NCI-H128 (cell line): Measurements from ENCODE around the gene CTNNA3.

Experiments
- DNase-seq: peaks from one replicate; lab custom pipeline; 2025; ENCODE audit not compliant: unreplicated experiment; lab: John Stamatoyannopoulos, UW

CTNNA3 gene

DNA sequence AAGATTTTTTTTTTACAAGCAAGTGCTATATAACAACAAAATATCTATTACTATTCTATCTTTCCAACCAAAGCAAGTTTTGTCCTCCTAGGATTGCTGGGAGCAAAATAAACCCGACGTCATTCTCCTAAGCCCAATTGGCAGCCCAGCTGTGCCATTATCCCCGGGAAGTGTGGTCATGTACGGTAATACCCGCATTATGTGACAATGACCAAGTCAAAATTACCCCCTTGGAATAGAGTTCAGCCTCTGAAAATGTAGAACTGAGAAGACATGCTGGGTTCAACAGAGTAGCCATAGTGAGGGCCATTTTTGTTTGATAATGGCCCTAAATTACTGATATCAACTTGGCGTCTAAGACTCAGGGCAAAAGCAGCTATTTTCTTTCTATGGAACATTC is 554.7 kb downstream of the CTNNA3 start:
- DNase-seq = no peak

DNA sequence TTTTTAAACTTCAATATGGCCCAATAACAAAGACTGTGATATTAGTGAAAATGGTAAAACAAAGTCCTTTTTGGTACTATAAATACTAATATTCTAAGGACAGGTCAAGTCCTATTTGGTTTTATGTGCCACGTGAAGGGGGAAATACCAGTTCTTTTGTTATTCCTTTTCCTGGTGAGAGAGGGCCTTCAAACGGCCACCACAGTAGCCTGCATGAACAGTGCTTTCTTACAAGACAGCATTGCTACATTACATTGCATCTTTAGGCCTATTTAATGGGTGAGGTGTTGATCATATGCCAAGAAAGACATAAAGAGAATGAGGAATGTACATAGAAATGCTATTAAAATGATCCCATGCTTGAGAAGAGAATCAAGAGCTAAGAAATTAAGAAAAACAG is 555.4 kb downstream of the CTNNA3 start:
- no peak for DNase-seq

DNA sequence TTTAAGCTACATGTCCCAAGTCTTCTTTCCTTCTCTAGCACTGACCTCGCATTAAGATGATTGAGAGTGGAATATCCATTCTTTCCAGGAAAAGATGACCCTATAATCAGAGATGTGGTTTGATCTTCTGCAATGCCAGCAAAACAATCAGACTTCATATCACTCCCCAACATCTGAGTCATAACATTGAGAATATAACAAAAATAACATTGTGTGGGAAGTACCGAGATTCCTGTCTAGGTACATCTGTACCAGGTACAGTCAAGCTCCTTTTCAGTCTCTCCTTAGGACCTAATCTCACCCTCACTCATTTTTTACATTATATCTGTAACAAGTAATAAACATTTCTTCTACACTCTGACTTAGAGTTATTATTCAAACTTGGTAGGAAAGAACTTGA is 568.6 kb downstream of the CTNNA3 start:
- no peak for DNase-seq

DNA sequence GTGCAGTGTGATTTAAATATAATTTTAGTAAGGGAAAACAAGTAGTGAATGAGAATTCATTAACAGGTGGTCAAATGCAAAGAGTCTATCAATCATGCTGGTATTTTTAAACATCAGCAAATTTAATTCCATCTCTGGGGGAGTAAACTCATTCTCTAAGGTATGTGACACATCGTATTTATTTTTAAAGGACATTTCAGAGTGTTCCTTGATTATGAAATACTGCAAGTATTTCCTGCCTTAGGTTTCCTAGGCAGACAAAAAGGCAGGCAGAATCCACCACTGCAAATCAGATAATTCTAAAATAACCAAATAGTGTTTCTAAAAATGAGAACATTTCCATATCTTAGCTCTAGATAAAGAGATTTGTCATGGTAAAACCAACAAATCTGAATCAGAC is 576.3 kb downstream of the CTNNA3 start:
- DNase-seq = no peak

DNA sequence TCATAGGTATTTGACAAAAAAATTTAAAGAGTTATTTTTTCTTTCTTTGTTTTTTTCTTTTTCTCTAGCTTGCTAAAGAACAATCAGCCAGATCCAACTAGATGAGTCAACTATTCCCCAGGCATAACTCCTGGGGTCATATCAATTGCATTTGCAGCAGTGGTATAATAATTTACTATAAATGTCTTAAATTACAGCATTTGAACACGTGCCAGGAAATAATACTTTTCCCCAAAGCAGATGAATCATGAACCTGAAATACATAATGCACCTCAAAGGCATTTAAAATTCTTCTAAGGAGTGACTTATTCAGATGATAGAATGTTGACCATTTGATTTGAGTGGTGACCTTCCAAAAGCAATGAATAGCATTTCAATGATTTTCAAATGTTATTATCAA is 580.0 kb downstream of the CTNNA3 start:
- DNase-seq = no peak

DNA sequence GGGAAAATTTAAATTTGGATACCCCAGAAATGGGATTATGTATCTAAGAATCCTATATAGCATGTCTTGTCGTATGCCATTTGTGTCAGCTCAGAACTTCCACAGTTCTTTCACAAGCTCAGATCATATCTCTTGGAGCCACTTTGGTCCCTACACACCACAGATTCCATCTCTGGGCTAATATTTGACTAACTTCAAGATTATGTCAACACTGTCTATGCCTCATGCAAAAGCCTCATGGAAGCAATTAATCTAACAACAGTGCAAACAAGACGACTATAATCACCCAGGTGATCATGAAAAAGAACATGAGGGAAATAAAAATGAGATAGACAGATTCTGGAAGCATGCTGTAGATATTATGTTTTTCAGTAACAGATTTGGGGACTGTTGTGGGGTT is 581.0 kb downstream of the CTNNA3 start:
- no peak for DNase-seq

DNA sequence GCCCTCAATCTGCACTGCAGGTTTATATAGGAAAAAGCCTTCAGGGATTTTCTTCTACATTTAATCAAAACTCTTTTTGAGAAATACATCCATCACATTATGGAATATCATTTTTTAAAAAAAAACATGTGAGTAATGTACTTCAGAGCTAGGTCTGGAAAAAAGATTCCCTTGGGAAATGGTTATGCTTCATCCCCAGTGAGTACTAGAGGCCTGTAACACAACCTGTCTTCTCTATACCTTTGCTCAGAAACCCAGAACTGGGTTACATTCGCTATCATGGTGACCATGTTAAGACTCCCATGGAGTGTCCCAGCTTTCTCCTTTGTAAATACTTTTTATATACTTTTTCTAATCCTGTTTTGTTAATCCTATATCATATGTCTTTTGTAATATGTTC is 583.2 kb downstream of the CTNNA3 start:
- DNase-seq = no peak

DNA sequence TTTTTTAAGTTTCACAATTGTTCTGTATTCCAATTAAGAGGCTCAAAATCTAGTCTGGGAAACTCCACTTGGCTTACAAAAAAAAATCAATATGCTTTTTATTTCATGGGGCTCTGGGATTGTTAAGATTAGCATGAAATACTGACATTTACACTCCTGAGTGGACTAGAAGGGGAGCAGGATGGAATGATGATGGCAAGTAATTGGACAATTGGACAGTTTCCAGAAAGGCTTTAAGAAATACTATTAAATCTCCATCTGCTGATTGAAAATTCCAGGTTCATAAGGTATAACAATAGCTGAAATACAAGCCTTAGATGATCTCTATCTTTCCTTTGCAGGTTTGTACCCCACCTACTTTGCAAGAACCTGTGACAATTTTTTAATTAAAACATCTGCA is 585.7 kb downstream of the CTNNA3 start:
- no peak for DNase-seq

DNA sequence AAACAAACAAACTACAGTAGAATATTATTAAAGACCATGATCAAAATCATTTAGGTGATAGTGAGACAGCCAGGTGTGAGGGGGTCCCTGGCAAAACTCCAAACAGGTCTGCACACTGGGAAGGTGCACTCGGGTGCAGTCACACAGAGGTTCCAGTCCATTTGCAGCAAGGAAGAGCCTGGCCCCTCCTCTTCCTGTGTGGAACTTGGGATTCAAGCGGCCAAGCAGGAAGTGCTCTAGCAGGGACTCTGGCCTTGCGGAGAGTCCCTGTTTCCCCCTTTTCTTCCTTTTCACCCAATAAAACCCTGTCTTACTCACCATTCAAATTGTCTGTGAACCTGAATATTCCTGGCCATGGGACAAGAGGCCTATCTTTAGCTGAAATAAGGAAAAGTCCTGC is 588.3 kb downstream of the CTNNA3 start:
- DNase-seq = no peak

DNA sequence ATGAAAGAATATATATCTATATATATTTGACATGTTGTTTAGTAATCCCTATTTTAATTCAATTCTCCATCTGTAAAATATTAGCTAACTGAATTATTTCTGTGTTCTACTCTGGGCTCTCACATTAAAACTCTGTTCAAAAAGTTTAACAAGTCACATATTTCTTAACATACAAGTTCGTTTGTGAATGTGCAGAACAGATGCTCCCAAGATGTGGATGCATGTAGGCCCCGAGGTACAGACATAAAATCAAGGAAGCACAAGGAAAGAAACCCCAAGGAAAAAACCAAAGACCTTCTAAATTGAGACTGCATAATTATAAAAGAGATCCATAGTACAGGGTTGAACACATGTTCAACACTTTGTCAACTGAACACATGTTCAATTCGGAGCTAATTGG is 595.0 kb downstream of the CTNNA3 start:
- DNase-seq = no peak

DNA sequence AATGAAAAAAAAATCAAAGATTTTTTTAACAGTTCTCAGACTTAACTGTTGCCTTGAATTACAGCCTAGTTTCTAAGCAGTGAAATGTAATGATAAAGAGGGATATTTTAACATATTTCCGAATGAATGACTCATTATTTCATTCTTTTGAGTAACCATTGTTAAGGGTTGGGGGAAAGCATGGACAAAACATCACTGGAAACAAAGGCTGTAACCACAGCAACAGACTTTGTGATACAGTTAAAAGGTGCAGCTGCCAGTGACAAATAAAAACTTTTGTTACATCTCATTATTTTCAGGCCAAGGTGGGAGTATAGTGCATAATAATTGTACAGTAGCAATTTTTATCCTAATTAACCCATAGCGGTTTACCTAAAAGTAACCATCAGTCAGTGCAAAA is 597.5 kb downstream of the CTNNA3 start:
- no peak for DNase-seq

DNA sequence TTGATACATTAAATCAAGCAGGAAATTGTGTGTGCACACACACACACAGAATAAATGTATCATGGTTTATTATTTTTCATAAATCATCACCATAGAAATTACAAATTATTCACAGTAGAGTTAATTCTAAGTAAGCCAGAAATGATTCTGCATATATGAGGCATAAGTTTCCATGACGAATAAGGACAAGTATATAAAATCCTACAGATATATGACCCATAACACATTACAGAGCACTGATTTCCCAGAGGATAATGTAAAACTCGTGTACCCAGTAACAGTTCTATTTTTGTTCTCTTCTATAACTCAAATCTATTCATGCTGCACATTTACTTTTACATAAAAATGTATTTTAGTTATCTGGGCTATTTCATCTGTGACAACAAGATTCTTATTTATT is 600.5 kb downstream of the CTNNA3 start:
- no peak for DNase-seq

DNA sequence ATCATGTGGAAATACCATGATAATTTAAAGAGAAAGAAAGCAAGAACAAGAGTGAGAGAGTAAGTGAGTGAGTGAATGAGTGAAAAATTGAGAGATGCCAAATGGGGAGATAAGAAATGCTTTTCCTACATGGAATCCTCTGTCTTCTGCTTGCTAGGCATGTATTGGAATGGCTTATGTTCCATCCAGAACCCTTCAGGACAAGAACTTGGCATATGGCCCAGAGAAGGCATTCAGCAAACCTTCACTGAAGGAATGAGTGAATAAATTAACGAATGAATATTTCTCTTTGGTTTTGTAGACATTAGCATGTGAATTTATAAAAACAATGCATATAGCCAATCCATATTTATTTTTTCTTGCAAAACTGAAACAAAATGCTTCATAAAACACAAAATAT is 608.0 kb downstream of the CTNNA3 start:
- no peak for DNase-seq

DNA sequence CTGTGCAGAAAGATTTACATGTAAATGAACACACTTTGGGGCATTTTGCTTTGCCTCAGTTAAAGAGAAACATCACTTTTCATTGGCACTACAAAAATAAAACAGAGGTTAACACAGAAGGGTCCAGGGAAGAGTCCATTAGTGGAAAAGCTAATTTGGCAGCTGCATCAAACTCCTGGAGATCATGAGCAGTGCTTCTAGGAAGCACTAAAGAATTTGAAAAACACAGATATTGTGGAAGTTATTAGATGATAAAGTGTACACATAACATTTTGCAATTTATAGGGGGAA is 608.9 kb downstream of the CTNNA3 start:
- DNase-seq = no peak

DNA sequence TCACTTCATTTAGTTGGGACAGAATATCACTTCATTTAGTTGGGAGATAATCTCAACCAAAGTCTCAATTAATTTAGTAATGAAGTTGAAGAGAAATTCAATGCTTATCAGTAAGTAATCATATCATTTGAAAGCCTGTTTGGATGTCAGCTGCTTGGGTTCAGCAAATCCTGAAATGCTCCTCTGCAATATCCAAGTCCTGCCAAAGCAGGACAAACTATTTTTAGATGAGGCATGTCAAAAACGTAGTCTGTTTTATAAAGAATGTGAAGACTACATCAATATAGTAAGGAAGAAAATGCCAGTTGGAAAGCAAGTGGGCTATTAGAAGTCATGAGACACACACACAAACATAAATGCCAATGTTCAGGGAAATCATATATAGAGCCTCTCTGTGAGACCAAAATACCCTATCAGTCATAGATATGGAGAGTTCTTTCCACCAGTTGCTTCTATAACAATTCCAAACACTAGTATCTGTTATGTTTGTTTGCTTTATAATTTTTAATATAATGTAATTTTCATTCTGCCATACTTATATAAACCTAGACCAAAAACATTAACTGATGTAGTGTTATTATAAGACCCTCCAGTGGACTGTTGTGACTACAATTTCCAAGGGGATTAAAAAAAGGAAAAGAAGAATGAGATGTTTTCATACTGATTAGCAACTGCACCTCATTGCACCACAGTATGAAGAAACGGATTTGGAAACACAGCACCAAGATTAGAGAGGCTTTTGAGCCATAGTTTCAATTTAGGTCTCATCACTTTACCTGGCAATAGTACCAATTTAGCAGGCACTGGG is 609.5 kb downstream of the CTNNA3 start:
- no peak for DNase-seq

DNA sequence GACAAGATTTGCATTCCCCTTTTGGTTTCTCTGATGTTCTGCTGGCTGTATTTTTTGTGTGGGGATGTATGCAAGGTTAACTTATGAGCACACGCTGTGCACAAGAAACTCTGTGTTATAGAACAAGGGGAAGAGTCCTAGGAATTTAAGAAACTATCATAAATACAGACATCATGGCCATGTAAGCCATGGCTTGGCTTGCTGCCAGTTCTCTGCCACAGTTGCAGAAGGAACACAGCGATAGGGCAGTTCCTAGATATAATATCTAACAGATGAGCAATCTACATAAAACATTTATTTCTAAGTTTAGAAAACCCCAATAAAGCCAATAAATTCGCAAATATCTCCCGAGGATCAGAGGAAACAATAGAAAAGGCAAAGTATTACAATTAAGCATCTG is 616.9 kb downstream of the CTNNA3 start:
- no peak for DNase-seq

DNA sequence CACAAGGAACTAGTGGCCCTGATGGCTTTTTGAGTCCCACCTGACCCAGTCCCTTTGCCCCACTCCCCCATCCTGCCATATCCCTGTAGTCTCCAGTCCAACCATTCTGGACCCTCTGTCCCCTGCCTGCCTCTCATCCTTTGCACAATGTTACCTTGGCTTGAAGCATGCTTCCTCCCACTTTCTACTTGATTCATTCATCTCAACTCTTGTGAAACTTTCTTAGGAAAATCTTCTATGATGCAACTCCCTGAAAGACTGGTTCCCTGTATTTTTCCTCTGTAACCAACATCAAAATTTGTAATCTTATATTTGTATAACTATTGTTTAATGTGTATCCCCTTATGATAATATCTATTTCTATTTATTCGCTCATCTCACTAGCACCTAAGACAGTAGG is 618.6 kb downstream of the CTNNA3 start:
- DNase-seq = no peak

DNA sequence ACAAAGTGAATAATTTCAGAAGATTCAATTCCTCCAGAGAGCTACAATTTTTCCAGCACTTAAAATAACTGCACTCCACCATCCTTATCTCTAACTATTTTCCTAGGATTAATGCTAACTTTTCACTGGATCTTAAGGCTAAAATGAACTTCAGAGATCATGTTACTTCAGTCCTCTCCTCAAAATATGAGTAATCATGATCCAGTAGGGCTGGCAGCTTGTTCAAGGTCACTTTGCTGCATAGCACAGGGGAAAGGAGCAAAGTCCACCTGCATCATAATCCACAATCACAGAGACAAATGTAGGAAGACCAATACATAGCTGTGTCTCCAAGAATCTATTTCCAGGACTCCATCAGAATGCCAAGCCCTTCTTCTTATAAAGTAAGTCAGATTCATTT is 619.9 kb downstream of the CTNNA3 start:
- no peak for DNase-seq

DNA sequence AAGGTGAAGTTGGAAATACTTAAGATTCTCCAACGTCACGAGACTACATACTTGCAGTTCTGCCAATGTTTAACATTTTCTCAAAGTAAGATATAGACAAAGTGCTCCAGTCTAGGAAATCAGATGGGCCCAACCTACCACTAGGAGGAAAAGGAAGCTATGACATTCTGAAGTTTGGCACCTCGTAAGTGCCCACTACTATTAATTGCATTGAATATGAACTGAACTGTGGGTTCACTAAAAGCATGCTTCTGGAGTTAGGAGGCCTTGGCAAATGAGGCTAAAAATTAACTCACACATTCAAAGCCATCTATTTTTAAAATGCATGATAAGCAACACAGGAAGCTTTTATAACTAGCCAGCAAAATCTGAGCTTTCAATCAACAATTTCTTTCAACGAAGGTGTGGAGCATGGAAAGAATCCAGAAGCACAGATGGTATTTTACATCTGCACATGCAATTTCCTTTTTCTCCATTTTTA is 620.5 kb downstream of the CTNNA3 start:
- DNase-seq = no peak

DNA sequence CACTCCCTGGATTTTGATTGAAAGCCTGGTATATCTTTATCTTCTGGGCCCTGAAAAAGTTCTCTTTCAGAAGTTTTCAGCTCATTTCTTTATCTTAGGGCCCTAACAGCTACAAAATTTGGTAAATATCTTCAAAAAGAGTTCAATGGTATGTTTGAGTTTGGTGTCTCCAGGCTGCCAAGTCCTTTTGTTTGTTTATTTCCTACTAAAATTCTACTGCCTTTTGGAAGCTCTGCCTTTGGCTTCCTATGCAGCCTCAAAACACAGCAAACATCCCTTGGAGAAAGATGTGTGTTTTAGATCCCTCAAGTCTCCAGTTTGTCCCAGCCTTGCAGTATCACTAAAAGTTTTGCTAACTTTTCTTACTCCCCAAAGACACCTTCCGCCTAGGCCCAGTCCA is 623.3 kb downstream of the CTNNA3 start:
- DNase-seq = no peak

DNA sequence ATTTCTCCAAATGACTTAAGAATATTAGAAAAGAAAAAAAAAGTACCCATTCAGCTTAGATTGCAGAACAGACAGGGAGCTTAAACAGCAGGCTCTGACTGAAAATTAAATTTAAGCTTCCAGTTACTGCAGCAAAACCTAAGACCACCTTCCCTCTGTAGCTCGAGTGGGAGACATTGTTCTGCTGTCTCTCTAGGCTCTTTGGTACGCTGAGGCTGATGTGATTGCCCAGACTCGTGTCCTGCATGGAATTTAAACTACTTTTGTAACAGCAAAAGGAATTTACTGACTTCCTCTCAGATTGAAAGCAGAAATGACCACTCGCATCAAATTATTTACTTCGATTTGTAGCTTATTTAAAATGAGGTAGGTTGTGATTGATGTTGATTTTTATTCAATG is 645.6 kb downstream of the CTNNA3 start:
- no peak for DNase-seq

DNA sequence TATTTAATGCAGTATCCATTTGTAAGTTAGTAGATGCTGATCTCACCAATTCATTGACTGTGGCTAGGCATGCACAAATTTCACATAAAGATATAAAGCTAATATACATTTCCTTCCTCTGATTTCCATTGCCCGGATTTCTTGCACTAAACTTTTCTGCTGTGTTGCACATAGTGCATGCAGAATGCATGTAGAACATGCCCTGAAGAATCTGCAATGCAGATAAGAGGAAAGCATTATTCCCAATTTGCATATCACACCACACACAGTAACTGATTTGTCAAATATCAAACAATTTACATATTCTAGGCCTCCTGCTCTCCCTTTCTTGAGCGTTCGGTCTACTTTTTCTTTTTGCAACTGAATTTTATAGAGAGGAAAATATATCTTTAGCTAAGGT is 646.0 kb downstream of the CTNNA3 start:
- DNase-seq = no peak

DNA sequence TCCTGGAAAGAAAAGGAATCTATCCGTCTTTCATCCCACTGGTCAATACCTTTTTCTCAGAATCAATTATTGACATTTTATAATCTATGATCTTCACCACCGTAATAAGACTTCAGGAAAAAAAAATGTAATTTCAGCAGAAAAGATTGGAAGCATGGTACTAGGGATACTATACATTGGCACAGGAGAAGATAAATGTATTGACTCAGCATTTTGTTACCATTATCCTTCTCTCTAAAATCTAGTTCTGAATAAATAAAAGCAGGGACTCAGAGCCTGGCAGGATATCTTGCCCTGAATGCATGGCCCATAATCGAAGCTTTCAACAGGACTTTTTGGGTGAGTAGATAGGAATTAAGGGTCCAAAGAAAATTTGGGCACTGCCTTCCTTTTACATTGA is 649.5 kb downstream of the CTNNA3 start:
- no peak for DNase-seq

DNA sequence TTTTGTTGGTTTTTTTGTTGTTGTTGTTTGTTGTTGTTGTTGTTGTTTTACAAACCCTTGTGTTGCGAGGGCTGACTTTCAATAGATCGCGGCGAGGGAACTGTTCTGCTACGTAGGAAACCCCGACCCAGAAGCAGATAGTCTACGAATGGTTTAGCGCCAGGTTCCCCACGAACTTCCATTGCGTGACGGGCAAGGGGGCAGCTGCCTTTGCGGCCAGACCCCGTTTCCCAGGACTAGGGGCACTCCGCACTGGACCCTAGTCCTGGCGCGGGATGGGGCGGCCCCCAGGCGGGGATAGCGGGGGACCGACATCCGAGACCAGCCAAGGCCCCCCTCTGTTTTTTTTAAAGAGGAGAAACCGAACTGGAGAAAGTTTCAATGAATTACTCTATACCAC is 650.6 kb downstream of the CTNNA3 start:
- no peak for DNase-seq
